Stimulated activated CD8-positive, alpha-beta memory T cell treated with anti-CD3 and anti-CD28 coated beads, Interleukin-4, amount 100 ng/mL, for 48 hours (primary cell): Measurements from ENCODE around the gene RFX7.
A peak's percentile ranks its signal among the peaks of the same experiment; 100 is the strongest.

ENCODE experiments used
- DNase-seq: peaks from one replicate; pipeline ENCODE4 v3.0.0-alpha.2; 2020

RFX7 gene

GRCh38 chr15:56244038-56244810 is 545 bp upstream of the RFX7 start:
- peak; percentile 54 for DNase-seq

GRCh38 chr15:56242576-56243162 is 1.0 kb downstream of the RFX7 start:
- DNase-seq, result peak; percentile 45

- DNase-seq, result no peak
These were observed 2.1 kb downstream of the RFX7 start for GRCh38 chr15:56241374-56242105.

GRCh38 chr15:56240390-56240789 is 3.3 kb downstream of the RFX7 start:
- DNase-seq, result no peak

- no peak for DNase-seq
These were observed 7.5 kb downstream of the RFX7 start for GRCh38 chr15:56236197-56236596.

GRCh38 chr15:56234804-56235203 is 8.9 kb downstream of the RFX7 start:
- no peak for DNase-seq

GRCh38 chr15:56233549-56233948 is 10.1 kb downstream of the RFX7 start:
- DNase-seq, result no peak

- no peak for DNase-seq
These were observed 11.6 kb downstream of the RFX7 start for GRCh38 chr15:56232058-56232457.

GRCh38 chr15:56228854-56229253 is 14.8 kb downstream of the RFX7 start:
- DNase-seq, result no peak

GRCh38 chr15:56228352-56228751 is 15.3 kb downstream of the RFX7 start:
- DNase-seq, result no peak

- no peak for DNase-seq
These were observed 15.9 kb downstream of the RFX7 start for GRCh38 chr15:56227780-56228179.

- DNase-seq, result no peak
These were observed 16.4 kb downstream of the RFX7 start for GRCh38 chr15:56227306-56227705.

- DNase-seq, result no peak
These were observed 18.2 kb downstream of the RFX7 start for GRCh38 chr15:56225520-56225919.

- DNase-seq, result no peak
These were observed 21.4 kb downstream of the RFX7 start for GRCh38 chr15:56222302-56222701.

- DNase-seq, result no peak
These were observed 26.3 kb downstream of the RFX7 start for GRCh38 chr15:56217341-56217740.

- no peak for DNase-seq
These were observed 27.9 kb downstream of the RFX7 start for GRCh38 chr15:56215769-56216168.

- DNase-seq, result no peak
These were observed 31.6 kb downstream of the RFX7 start for GRCh38 chr15:56211960-56212550.

- no peak for DNase-seq
These were observed 32.6 kb downstream of the RFX7 start for GRCh38 chr15:56211064-56211463.

GRCh38 chr15:56208641-56209155 is 35.0 kb downstream of the RFX7 start:
- DNase-seq, result no peak

GRCh38 chr15:56208185-56208584 is 35.5 kb downstream of the RFX7 start:
- no peak for DNase-seq

GRCh38 chr15:56207711-56208110 is 36.0 kb downstream of the RFX7 start:
- DNase-seq, result no peak

GRCh38 chr15:56207092-56207491 is 36.6 kb downstream of the RFX7 start:
- DNase-seq, result no peak
